ENCODE results near the gene EGR2.

- TF ChIP-seq, protein P1, sequence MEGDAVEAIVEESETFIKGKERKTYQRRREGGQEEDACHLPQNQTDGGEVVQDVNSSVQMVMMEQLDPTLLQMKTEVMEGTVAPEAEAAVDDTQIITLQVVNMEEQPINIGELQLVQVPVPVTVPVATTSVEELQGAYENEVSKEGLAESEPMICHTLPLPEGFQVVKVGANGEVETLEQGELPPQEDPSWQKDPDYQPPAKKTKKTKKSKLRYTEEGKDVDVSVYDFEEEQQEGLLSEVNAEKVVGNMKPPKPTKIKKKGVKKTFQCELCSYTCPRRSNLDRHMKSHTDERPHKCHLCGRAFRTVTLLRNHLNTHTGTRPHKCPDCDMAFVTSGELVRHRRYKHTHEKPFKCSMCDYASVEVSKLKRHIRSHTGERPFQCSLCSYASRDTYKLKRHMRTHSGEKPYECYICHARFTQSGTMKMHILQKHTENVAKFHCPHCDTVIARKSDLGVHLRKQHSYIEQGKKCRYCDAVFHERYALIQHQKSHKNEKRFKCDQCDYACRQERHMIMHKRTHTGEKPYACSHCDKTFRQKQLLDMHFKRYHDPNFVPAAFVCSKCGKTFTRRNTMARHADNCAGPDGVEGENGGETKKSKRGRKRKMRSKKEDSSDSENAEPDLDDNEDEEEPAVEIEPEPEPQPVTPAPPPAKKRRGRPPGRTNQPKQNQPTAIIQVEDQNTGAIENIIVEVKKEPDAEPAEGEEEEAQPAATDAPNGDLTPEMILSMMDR (IDR thresholded peaks at IDR 0.05), result no peak
- no peak for TF ChIP-seq POLR2A (IDR thresholded peaks at IDR 0.05)
Measured at GRCh38 chr10:62790019-62790555, 26.1 kb downstream of the EGR2 start.

Data from breast epithelium (tissue), 3 donors.